GM12878 (cell line): ENCODE results near the gene EIF2D. TPM values are rescaled to one million over a fixed set of nuclear protein-coding genes. Genes with fewer than 3 reads are reported as not detected.

ENCODE experiments used
- ATAC-seq: fragments of 200-7000 bp; cut with Tn5 transposase; 3 replicates; pipeline ENCODE4 v1.9.1; 2020; ENCODE audit warnings: mild to moderate bottlenecking, moderate library complexity
- BruUV-seq: library from RNA; stranded (reverse); fragments of 400-500 nt; replicated peaks from 2 replicates; lab custom pipeline; 2021; lab: Mats Ljungman, UMichigan
- CTCF ChIA-PET: fragments of 300-600 bp; sonication (Branson Sonifier 250); formaldehyde crosslinking; extraction: SDS; loops from one replicate; lab custom pipeline; 2021; ENCODE audit warnings: inconsistent platforms; lab: Yijun Ruan, JAX
- POLR2A ChIA-PET: fragments of 350-600 bp; formaldehyde crosslinking; extraction: SDS; loops from one replicate; lab custom pipeline; 2021; ENCODE audit warnings: inconsistent platforms; lab: Charles Lee
- RAD21 ChIA-PET: fragments of 300-600 bp; sonication (Branson Sonifier 250); formaldehyde crosslinking; loops from one replicate; lab custom pipeline; 2023; ENCODE audit warnings: antibody characterized with exemption; ENCODE audit not compliant: unreplicated experiment; lab: Charles Lee
- SMC1A ChIA-PET: fragments of 300-600 bp; sonication (Branson Sonifier 250); formaldehyde crosslinking; loops from one replicate; lab custom pipeline; 2023; ENCODE audit not compliant: unreplicated experiment, uncharacterized antibody; lab: Charles Lee
- DNase-seq: peaks from one replicate; pipeline ENCODE4 v3.0.0-alpha.2; 2011; ENCODE audit warnings: low read depth, low spot score
- FAIRE-seq: peaks from 3 replicates; lab custom pipeline; 2011; peaks lifted over from hg19 to GRCh38; lab: Jason Lieb, UNC
- H2AFZ ChIP-seq: 2 replicates; pipeline ENCODE4 v1.6.0; 2011; ENCODE audit warnings: low read depth, low read length, control low read depth; ENCODE audit not compliant: control insufficient read depth
- H3K27ac ChIP-seq: 2 replicates; pipeline ENCODE4 v1.5.1; 2011; ENCODE audit warnings: control low read depth; ENCODE audit not compliant: control insufficient read depth, insufficient read depth
- H3K27me3 ChIP-seq, 2 experiments: replicated peaks in 1 of 2; 2 replicates each; pipeline versions ENCODE4 v1.6.0 to v1.6.1; 2011; ENCODE audit warnings: low read length in 1 of 2; ENCODE audit not compliant: control insufficient read depth in 2 of 2, insufficient read depth in 2 of 2
- H3K36me3 ChIP-seq, 2 experiments: 2 replicates each; pipeline ENCODE4 v1.5.1; 2011; ENCODE audit warnings: low read length in 1 of 2; ENCODE audit not compliant: control insufficient read depth in 2 of 2, insufficient read depth in 2 of 2
- H3K4me1 ChIP-seq: 2 replicates; pipeline ENCODE4 v1.6.1; 2011; ENCODE audit warnings: mild to moderate bottlenecking, low read length, moderate library complexity, mixed read lengths; ENCODE audit not compliant: control insufficient read depth, insufficient read depth
- H3K4me2 ChIP-seq: 2 replicates; pipeline ENCODE4 v1.6.0; 2011; ENCODE audit warnings: control low read depth; ENCODE audit not compliant: control insufficient read depth, insufficient read depth
- H3K4me3 ChIP-seq: fragments of 200-600 bp; sonication (generic); 2 replicates; pipeline ENCODE4 v1.5.1; 2016
- H3K79me2 ChIP-seq: 2 replicates; pipeline ENCODE4 v1.6.0; 2011; ENCODE audit warnings: low read length; ENCODE audit not compliant: control insufficient read depth, insufficient read depth
- H3K9ac ChIP-seq: 2 replicates; pipeline ENCODE4 v1.8.0; 2011; ENCODE audit warnings: low read length, control low read depth, mixed read lengths; ENCODE audit not compliant: control insufficient read depth, insufficient read depth
- H3K9me3 ChIP-seq: replicated peaks from 3 replicates; pipeline ENCODE4 v1.5.1; 2011; ENCODE audit warnings: mild to moderate bottlenecking, low read length; ENCODE audit not compliant: control insufficient read depth, insufficient read depth
- H4K20me1 ChIP-seq: 2 replicates; pipeline ENCODE4 v1.6.0; 2011; ENCODE audit not compliant: control insufficient read depth, insufficient read depth
- EGR1 ChIP-seq, 2 experiments: IDR thresholded peaks; 1 replicate in 1 of 2; 2 replicates in 1 of 2; pipeline ENCODE4 v1.6.1; 2011 to 2012; ENCODE audit warnings: low read depth in 2 of 2, low read length in 2 of 2, borderline replicate concordance in 1 of 2, mild to moderate bottlenecking in 1 of 2, moderate library complexity in 1 of 2
- FOS ChIP-seq: IDR thresholded peaks from 3 replicates; pipeline ENCODE4 v1.6.1; 2011; ENCODE audit warnings: borderline replicate concordance; ENCODE audit not compliant: insufficient read length; ENCODE audit errors: extremely low read depth
- IRF5 ChIP-seq: fragments of 450-650 bp; IDR thresholded peaks from 2 replicates; pipeline ENCODE4 v1.6.1; 2017; ENCODE audit warnings: borderline replicate concordance
- JUNB ChIP-seq: IDR thresholded peaks from 2 replicates; pipeline ENCODE4 v1.6.1; 2016; ENCODE audit warnings: antibody characterized with exemption, mild to moderate bottlenecking
- KDM1A ChIP-seq: fragments of 200-600 bp; sonication (generic); IDR thresholded peaks from 2 replicates; pipeline ENCODE4 v1.6.1; 2016; ENCODE audit warnings: borderline replicate concordance
- MLLT1 ChIP-seq: fragments of 450-650 bp; IDR thresholded peaks from 2 replicates; pipeline ENCODE4 v1.6.1; 2016; ENCODE audit warnings: mild to moderate bottlenecking
- RUNX3 ChIP-seq: IDR thresholded peaks from 2 replicates; pipeline ENCODE4 v1.6.1; 2012; ENCODE audit warnings: low read length, inconsistent platforms
- TCF3 ChIP-seq: IDR thresholded peaks from 2 replicates; pipeline ENCODE4 v1.6.1; 2012; ENCODE audit warnings: low read depth, mild to moderate bottlenecking, low read length, borderline replicate concordance; ENCODE audit not compliant: insufficient read depth
- USF1 ChIP-seq: IDR thresholded peaks from 2 replicates; pipeline ENCODE4 v1.6.1; 2011; ENCODE audit warnings: borderline replicate concordance, low read depth, mild to moderate bottlenecking, moderate library complexity, mixed read lengths, low read length; ENCODE audit not compliant: insufficient read depth; ENCODE audit errors: extremely low read length
- ZNF217 ChIP-seq: fragments of 450-650 bp; IDR thresholded peaks from 2 replicates; pipeline ENCODE4 v1.6.1; 2017; ENCODE audit warnings: antibody characterized with exemption, mild to moderate bottlenecking
- in situ Hi-C: fragments of 300-500 bp; cut with MboI; formaldehyde crosslinking; loops from 9 replicates; pipeline ENCODE4 v1.14.3; 2018; ENCODE audit warnings: mixed read lengths
- intact Hi-C: fragments of 100-400 bp; cut with micrococcal nuclease; formaldehyde crosslinking; loops from one replicate; pipeline ENCODE4 v1.14.2; 2022; ENCODE audit not compliant: unreplicated experiment
- polyA plus RNA-seq, 11 experiments: library from polyadenylated mRNA; depleted of rRNA in 4 of 11; unstranded in 6 of 11; stranded (reverse) in 5 of 11; fragments of >200 nt; fragmentation: Nextera tagmentation in 4 of 11; fragmentation: Illumina TruSeq in 1 of 11; extraction: Ambion mirVana in 4 of 11; extraction: Trizol in 1 of 11; gene quantifications; 1 replicate in 1 of 11; 2 replicates in 10 of 11; pipeline versions ENCODE4 v1.2.1 to v1.2.3, GENCODE V29; 2011 to 2016; ENCODE audit warnings: inconsistent platforms in 2 of 11, missing spikeins in 2 of 11, low read depth in 1 of 11
- total RNA-seq, 4 experiments: library from RNA; depleted of rRNA in 3 of 4; stranded (reverse); fragments of >200 nt in 3 of 4; fragmentation: Illumina TruSeq in 1 of 4; extraction: Trizol in 1 of 4; gene quantifications; 2 replicates each; pipeline versions ENCODE4 v1.2.1 to v1.2.3, GENCODE V29; 2013 to 2021
- TF ChIP-seq, protein P1 (sequence below): IDR thresholded peaks from 2 replicates; pipeline ENCODE4 v1.6.1; 2012; ENCODE audit warnings: low read depth, low read length, improper control_type of control experiment
- TF ChIP-seq, protein P2 (sequence below): fragments of 450-650 bp; IDR thresholded peaks from 2 replicates; pipeline ENCODE4 v1.6.1; 2017; ENCODE audit warnings: low read depth, mild to moderate bottlenecking, moderate library complexity

EIF2D gene
- total and polyA plus RNA-seq, 10 of the 15 experiments (the other 5 are each of a cell fraction or from before 2014, with no cell fraction given), result 65.2 to 133 (median 79.0) TPM

DNA sequence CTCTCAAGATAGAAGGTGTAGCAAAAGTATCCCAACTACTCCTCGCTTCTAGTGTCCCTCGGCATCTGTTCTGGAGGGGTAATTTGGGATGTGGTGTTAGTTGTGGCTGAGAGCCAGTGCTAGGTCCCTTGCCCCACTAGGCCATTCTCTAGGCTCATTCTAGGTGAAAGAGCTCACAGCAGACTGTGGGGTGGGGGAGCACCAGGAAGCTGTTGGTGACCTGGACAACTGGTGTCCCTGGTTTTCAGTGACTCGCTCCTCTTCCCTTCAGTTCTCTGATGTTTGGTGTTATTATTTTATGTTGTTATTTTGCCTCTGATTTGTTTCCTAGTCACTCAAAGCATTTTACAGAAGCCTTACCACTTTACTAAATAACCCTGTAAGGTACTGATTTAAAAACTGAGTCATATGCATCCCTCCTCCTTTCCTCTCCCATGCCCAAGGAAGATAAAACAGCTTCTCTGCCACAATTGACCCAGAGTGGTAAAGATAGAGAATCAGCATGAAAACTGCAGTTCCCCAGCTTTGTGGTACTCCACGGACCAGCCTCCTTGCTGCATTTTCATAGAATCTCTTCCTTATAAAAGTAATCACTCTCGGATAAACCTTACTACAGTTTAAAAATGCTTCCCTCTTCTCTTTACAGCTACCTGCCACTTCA is 37.1 kb upstream of the EIF2D start (continued):
- TF ChIP-seq EGR1 (IDR thresholded peaks at IDR 0.05; ENCODE audit: borderline replicate concordance in 1 of 2, low read depth in 2 of 2, low read length in 2 of 2), result no peak
- TF ChIP-seq FOS, result no peak
- no peak for TF ChIP-seq JUNB

DNA sequence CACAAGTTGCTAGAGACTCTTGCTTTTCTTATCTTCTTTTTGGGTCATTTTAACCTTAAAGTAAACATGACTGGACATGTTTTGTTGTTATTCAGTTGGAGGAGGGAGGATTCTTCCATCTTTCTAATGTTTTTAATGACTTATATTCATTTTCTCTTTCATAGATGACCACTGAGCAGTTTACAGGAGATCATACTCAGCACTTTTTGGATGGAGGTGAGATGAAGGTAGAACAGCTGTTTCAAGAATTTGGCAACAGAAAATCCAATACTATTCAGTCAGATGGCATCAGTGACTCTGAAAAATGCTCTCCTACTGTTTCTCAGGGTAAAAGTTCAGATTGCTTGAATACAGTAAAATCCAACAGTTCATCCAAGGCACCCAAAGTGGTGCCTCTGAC is 35.0 kb upstream of the EIF2D start:
- H4K20me1 ChIP-seq, result no peaks in the 10 kb centered on the region
- ChIA-PET CTCF (interaction anchor here (9.7 to 28.3 kb wide), 2 partner anchors 14 kb away, joined by 172 to 1150 read pairs; partner anchors contain the start of gene DYRK3), SMC1A (interaction anchor here (0.6 to 8.9 kb wide), 3 partner anchors 12 to 141 kb away, joined by 3 to 139 read pairs (median 3); partner anchors contain the start of gene DYRK3), POLR2A (no interaction called here), RAD21 (interaction anchor here (1.1 to 4.7 kb wide), 2 partner anchors 11 to 17 kb away, joined by 3 to 30 read pairs; partner anchors contain the start of gene DYRK3)
- no peak overlapping the region for H3K4me3 ChIP-seq
- in situ Hi-C loops (no loop called here), intact Hi-C loops (no loop called here)
- H2AFZ ChIP-seq, result no peak overlapping the region
- H3K9me3 ChIP-seq, result no peaks in the 10 kb centered on the region
- FAIRE-seq (no peak), ATAC-seq (no peak), DNase-seq (no peak)
- peaks cover 3 to 20% of the 10 kb centered on the region in 2 experiments; a peak in 3 of 4 replicates for H3K36me3 ChIP-seq
- H3K9ac ChIP-seq, result no peak overlapping the region
- H3K79me2 ChIP-seq, result no peaks in the 10 kb centered on the region
- BruUV-seq, result no TSS peak
- no peak overlapping the region for H3K4me2 ChIP-seq
- H3K4me1 ChIP-seq, result no peaks in the 10 kb centered on the region; the same call in 1 of the 2 replicates
- no peak overlapping the region for H3K27ac ChIP-seq
- H3K27me3 ChIP-seq, result no peaks in the 10 kb centered on the region
- TF ChIP-seq, protein P1, sequence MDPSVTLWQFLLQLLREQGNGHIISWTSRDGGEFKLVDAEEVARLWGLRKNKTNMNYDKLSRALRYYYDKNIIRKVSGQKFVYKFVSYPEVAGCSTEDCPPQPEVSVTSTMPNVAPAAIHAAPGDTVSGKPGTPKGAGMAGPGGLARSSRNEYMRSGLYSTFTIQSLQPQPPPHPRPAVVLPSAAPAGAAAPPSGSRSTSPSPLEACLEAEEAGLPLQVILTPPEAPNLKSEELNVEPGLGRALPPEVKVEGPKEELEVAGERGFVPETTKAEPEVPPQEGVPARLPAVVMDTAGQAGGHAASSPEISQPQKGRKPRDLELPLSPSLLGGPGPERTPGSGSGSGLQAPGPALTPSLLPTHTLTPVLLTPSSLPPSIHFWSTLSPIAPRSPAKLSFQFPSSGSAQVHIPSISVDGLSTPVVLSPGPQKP, result no peak
- TF ChIP-seq IRF5 (no peak), USF1 (no peak), TCF3 (no peak), ZNF217 (no peak), KDM1A (no peak), MLLT1 (no peak), RUNX3 (no peak)
- TF ChIP-seq, protein P2, sequence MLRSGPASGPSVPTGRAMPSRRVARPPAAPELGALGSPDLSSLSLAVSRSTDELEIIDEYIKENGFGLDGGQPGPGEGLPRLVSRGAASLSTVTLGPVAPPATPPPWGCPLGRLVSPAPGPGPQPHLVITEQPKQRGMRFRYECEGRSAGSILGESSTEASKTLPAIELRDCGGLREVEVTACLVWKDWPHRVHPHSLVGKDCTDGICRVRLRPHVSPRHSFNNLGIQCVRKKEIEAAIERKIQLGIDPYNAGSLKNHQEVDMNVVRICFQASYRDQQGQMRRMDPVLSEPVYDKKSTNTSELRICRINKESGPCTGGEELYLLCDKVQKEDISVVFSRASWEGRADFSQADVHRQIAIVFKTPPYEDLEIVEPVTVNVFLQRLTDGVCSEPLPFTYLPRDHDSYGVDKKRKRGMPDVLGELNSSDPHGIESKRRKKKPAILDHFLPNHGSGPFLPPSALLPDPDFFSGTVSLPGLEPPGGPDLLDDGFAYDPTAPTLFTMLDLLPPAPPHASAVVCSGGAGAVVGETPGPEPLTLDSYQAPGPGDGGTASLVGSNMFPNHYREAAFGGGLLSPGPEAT, result no peak
